Stimulated activated CD4-positive, alpha-beta T cell treated with anti-CD3 and anti-CD28 coated beads, Interleukin-4, amount 100 ng/mL, for 4 hours (primary cell): ENCODE data around the gene SLC5A10.
"Not testable (repeated sequence)": the region's sequence is repeated elsewhere in the genome, so short reads cannot be mapped to it uniquely, and the experiment has no call there.

Source experiments
- DNase-seq, 2 experiments: peaks; one replicate each; pipeline ENCODE4 v3.0.0-alpha.2; 2020

The SLC5A10 gene

GRCh38 chr17:19021011-19021621 lies 69.2 kb downstream of the SLC5A10 start:
- not testable (repeated sequence) for DNase-seq

- DNase-seq, result peak; percentile 33 to 47
Measured at GRCh38 chr17:19021622-19022083, 69.7 kb downstream of the SLC5A10 start.

GRCh38 chr17:19022128-19022527 lies 70.2 kb downstream of the SLC5A10 start:
- no peak for DNase-seq

- no peak for DNase-seq
Measured at GRCh38 chr17:19022747-19023146, 70.8 kb downstream of the SLC5A10 start.

- DNase-seq, result no peak
Measured at GRCh38 chr17:19023209-19023999, 71.4 kb downstream of the SLC5A10 start.

GRCh38 chr17:19024101-19025078 lies 72.4 kb downstream of the SLC5A10 start:
- DNase-seq, result no peak

GRCh38 chr17:19028671-19029070 lies 76.7 kb downstream of the SLC5A10 start:
- DNase-seq, result not testable (repeated sequence)

- not testable (repeated sequence) for DNase-seq
Measured at GRCh38 chr17:19029740-19030139, 77.8 kb downstream of the SLC5A10 start.

- not testable (repeated sequence) for DNase-seq
Measured at GRCh38 chr17:19030771-19031449, 78.9 kb downstream of the SLC5A10 start.

GRCh38 chr17:19031729-19032128 lies 79.8 kb downstream of the SLC5A10 start:
- peak; percentile 42 to 51 for DNase-seq

- DNase-seq, result not testable (repeated sequence)
Measured at GRCh38 chr17:19032377-19032988, 80.5 kb downstream of the SLC5A10 start.

GRCh38 chr17:19036186-19036585 lies 84.2 kb downstream of the SLC5A10 start:
- DNase-seq, result not testable (repeated sequence)

- DNase-seq, result not testable (repeated sequence)
Measured at GRCh38 chr17:19037547-19037946, 85.6 kb downstream of the SLC5A10 start.

- DNase-seq, result not testable (repeated sequence)
Measured at GRCh38 chr17:19038007-19038406, 86.0 kb downstream of the SLC5A10 start.

- DNase-seq, result not testable (repeated sequence)
Measured at GRCh38 chr17:19038730-19039129, 86.8 kb downstream of the SLC5A10 start.

- not testable (repeated sequence) for DNase-seq
Measured at GRCh38 chr17:19040350-19040749, 88.4 kb downstream of the SLC5A10 start.

GRCh38 chr17:19041871-19042270 lies 89.9 kb downstream of the SLC5A10 start:
- not testable (repeated sequence) for DNase-seq

GRCh38 chr17:19042369-19042768 lies 90.4 kb downstream of the SLC5A10 start:
- not testable (repeated sequence) for DNase-seq

GRCh38 chr17:19043032-19043431 lies 91.1 kb downstream of the SLC5A10 start:
- DNase-seq, result not testable (repeated sequence)

GRCh38 chr17:19044643-19045042 lies 92.7 kb downstream of the SLC5A10 start:
- DNase-seq, result not testable (repeated sequence)

- DNase-seq, result not testable (repeated sequence)
Measured at GRCh38 chr17:19046782-19047375, 94.9 kb downstream of the SLC5A10 start, which contains the start of gene GRAP. Gene GRAP, minus strand, starts transcription at chr17:19046957. Its CDS starts 31 bp downstream, at chr17:19046926.
